ENCODE measurements around the gene COA8. TPM values are rescaled to one million over a fixed set of nuclear protein-coding genes. Genes with fewer than 3 reads are reported as not detected.

COA8 gene
- total RNA-seq, 2 experiments from 2014 or later, result 26.7 to 29.5 TPM

GRCh38 chr14:103544388-103545218 is 18.2 kb upstream of the COA8 start:
- H3K27ac Mint-ChIP-seq, result no peak overlapping the region
- POLR2A ChIA-PET, result interaction anchor here (1.4 kb wide), 1 partner anchor 23 kb away, joined by 3 read pairs; no protein-coding TSS in a partner anchor
- H3K4me3 Mint-ChIP-seq, result no peak overlapping the region
- ATAC-seq (ENCODE audit: low read depth), result no peak
- H3K9me3 Mint-ChIP-seq, result no peaks in the 10 kb centered on the region
- DNase-seq, result no peak
- peaks cover 2% of the 10 kb centered on the region for H3K27me3 Mint-ChIP-seq
- no peaks in the 10 kb centered on the region for H3K4me1 Mint-ChIP-seq
- no peaks in the 10 kb centered on the region for H3K36me3 Mint-ChIP-seq

GRCh38 chr14:103545219-103545914 is 17.4 kb upstream of the COA8 start:
- no peaks in the 10 kb centered on the region for H3K4me1 Mint-ChIP-seq
- H3K9me3 Mint-ChIP-seq, result no peaks in the 10 kb centered on the region
- H3K36me3 Mint-ChIP-seq, result no peaks in the 10 kb centered on the region
- ATAC-seq (ENCODE audit: low read depth) (no peak), DNase-seq (no peak)
- POLR2A ChIA-PET, result no interaction called here
- no peak overlapping the region for H3K4me3 Mint-ChIP-seq
- H3K27ac Mint-ChIP-seq, result no peak overlapping the region
- peaks cover under 1% of the 10 kb centered on the region for H3K27me3 Mint-ChIP-seq

- no peak overlapping the region for H3K27ac Mint-ChIP-seq
These were observed 16.7 kb upstream of the COA8 start for GRCh38 chr14:103545915-103546651.

GRCh38 chr14:103546652-103547454 is 15.9 kb upstream of the COA8 start:
- peak; percentile 75 for ATAC-seq (ENCODE audit: low read depth)

More at GRCh38 chr14:103545915-103546651, 16.7 kb upstream of the COA8 start:
- Mint-ChIP-seq H3K9me3 (no peaks in the 10 kb centered on the region), H3K27me3 (no peaks in the 10 kb centered on the region), H3K4me3 (no peak overlapping the region), H3K36me3 (no peaks in the 10 kb centered on the region), H3K4me1 (no peaks in the 10 kb centered on the region)
- ATAC-seq (ENCODE audit: low read depth), result no peak
- no peak for DNase-seq
- POLR2A ChIA-PET, result no interaction called here

GRCh38 chr14:103547455-103547940 is 15.3 kb upstream of the COA8 start:
- POLR2A ChIA-PET, result no interaction called here
- Mint-ChIP-seq H3K27ac (no peak overlapping the region), H3K36me3 (no peaks in the 10 kb centered on the region), H3K27me3 (no peaks in the 10 kb centered on the region), H3K4me3 (no peak overlapping the region), H3K9me3 (no peaks in the 10 kb centered on the region), H3K4me1 (no peaks in the 10 kb centered on the region)
- DNase-seq, result no peak
- ATAC-seq (ENCODE audit: low read depth), result no peak

More at GRCh38 chr14:103546652-103547454, 15.9 kb upstream of the COA8 start:
- Mint-ChIP-seq H3K36me3 (no peaks in the 10 kb centered on the region), H3K4me1 (no peaks in the 10 kb centered on the region), H3K27ac (no peak overlapping the region), H3K27me3 (no peaks in the 10 kb centered on the region), H3K9me3 (no peaks in the 10 kb centered on the region), H3K4me3 (no peak overlapping the region)
- POLR2A ChIA-PET, result no interaction called here
- DNase-seq, result peak; percentile 84

- Mint-ChIP-seq H3K27me3 (no peaks in the 10 kb centered on the region), H3K4me3 (no peak overlapping the region), H3K36me3 (no peaks in the 10 kb centered on the region), H3K27ac (no peak overlapping the region), H3K9me3 (no peaks in the 10 kb centered on the region), H3K4me1 (no peaks in the 10 kb centered on the region)
- no peak for ATAC-seq (ENCODE audit: low read depth)
- POLR2A ChIA-PET, result interaction anchor here (0.8 kb wide), 1 partner anchor 29 kb away, joined by 3 read pairs; no protein-coding TSS in a partner anchor
- DNase-seq, result no peak
These were observed 14.8 kb upstream of the COA8 start for GRCh38 chr14:103547941-103548462.

GRCh38 chr14:103548463-103549351 is 14.1 kb upstream of the COA8 start:
- H3K27ac Mint-ChIP-seq, result no peak overlapping the region
- no peaks in the 10 kb centered on the region for H3K27me3 Mint-ChIP-seq
- H3K36me3 Mint-ChIP-seq, result no peaks in the 10 kb centered on the region
- POLR2A ChIA-PET, result interaction anchor here (0.8 kb wide), 1 partner anchor 30 kb away, joined by 3 read pairs; no protein-coding TSS in a partner anchor
- no peaks in the 10 kb centered on the region for H3K9me3 Mint-ChIP-seq
- no peak overlapping the region for H3K4me3 Mint-ChIP-seq
- ATAC-seq (ENCODE audit: low read depth) (no peak), DNase-seq (no peak)
- no peaks in the 10 kb centered on the region for H3K4me1 Mint-ChIP-seq

GRCh38 chr14:103549361-103550311 is 13.1 kb upstream of the COA8 start:
- POLR2A ChIA-PET, result no interaction called here
- Mint-ChIP-seq H3K9me3 (no peaks in the 10 kb centered on the region), H3K27ac (no peak overlapping the region), H3K27me3 (no peaks in the 10 kb centered on the region), H3K4me3 (no peak overlapping the region), H3K36me3 (peaks cover under 1% of the 10 kb centered on the region), H3K4me1 (no peaks in the 10 kb centered on the region)
- DNase-seq (peak; percentile 30), ATAC-seq (ENCODE audit: low read depth) (no peak)

GRCh38 chr14:103550451-103551337 is 12.1 kb upstream of the COA8 start:
- no peak overlapping the region for H3K27ac Mint-ChIP-seq
- ATAC-seq (ENCODE audit: low read depth), result no peak
- H3K4me3 Mint-ChIP-seq, result no peak overlapping the region
- H3K36me3 Mint-ChIP-seq, result peaks cover 4% of the 10 kb centered on the region
- H3K4me1 Mint-ChIP-seq, result no peaks in the 10 kb centered on the region
- DNase-seq, result no peak
- POLR2A ChIA-PET, result no interaction called here
- no peaks in the 10 kb centered on the region for H3K9me3 Mint-ChIP-seq
- H3K27me3 Mint-ChIP-seq, result no peaks in the 10 kb centered on the region

- Mint-ChIP-seq H3K4me1 (no peaks in the 10 kb centered on the region), H3K36me3 (peaks cover 4% of the 10 kb centered on the region), H3K27ac (peak overlapping the region; percentile 12), H3K27me3 (no peaks in the 10 kb centered on the region), H3K9me3 (no peaks in the 10 kb centered on the region), H3K4me3 (no peak overlapping the region)
- no peak for DNase-seq
- POLR2A ChIA-PET, result no interaction called here
- ATAC-seq (ENCODE audit: low read depth), result no peak
These were observed 11.4 kb upstream of the COA8 start for GRCh38 chr14:103551338-103551762.
